ENCODE results near the gene SNRPA1. TPM values are rescaled to one million over a fixed set of nuclear protein-coding genes. Genes with fewer than 3 reads are reported as not detected.

Gene SNRPA1
- total and polyA plus RNA-seq, 2 donors (not counting 1 experiment from before 2014, with no cell fraction given), result 97.7 to 113 TPM

DNA sequence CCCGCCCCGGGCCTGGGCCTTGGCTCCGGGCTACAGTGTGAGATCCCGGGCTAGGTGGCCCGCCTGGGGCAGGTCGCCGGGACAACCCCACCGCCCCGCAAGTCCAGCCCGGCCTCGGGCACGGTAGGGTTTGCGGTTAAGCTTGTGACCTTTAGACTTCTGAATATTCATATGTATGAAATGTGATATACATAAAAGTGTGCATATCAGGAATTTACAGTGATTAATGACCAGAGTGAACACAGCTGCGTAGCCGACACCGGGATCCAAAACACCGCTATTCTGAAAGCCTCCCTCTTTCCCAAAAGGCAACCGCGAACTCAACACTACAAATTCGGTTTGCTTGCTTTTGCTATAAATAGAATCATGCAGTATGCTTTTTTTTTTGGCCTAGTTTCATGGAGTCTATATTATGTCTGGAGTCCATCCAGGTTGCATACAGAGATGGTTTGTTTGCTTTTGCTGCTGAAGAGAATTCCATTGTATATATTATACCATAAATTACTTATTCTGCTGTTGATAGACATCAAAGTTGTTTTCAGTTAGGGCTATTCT is 636 bp upstream of the SNRPA1 start:
- H3K79me2 ChIP-seq (ENCODE audit: control insufficient read depth, insufficient read depth, low read length), result peaks cover 45% of the 10 kb centered on the region
- peak overlapping the region; percentile 70 to 96 (median 93) for H3K4me3 ChIP-seq (ENCODE audit: control extremely low read depth in 1 of 5, extremely low read depth in 1 of 5, insufficient read depth in 1 of 5, low read depth in 2 of 5, low read length in 4 of 5)
- H2AFZ ChIP-seq (ENCODE audit: insufficient read depth, low read depth, low read length, poor library complexity, severe bottlenecking), result peak overlapping the region; percentile 96
- peak overlapping the region; percentile 81 for H3K4me2 ChIP-seq (replicated peaks; ENCODE audit: low read depth, low read length, poor library complexity, severe bottlenecking)
- ATAC-seq (ENCODE audit: low read depth) (no peak), DNase-seq (no peak)
- ChIA-PET CTCF (interaction anchor here (1.0 to 13.9 kb wide), 8 partner anchors 9 to 428 kb away, joined by 3 to 159 read pairs (median 7); partner anchors contain the start of genes TARS3 and TM2D3), POLR2A (interaction anchor here (1.3 to 1.7 kb wide), 3 partner anchors 38 to 356 kb away, joined by 3 to 14 read pairs (median 3); partner anchors contain the start of genes CHSY1 and TM2D3)
- H3K27me3 Mint-ChIP-seq, result no peaks in the 10 kb centered on the region
- H3K9ac ChIP-seq (ENCODE audit: low read length), result peak overlapping the region; percentile 90
- H3K36me3 ChIP-seq (replicated peaks in 1 of 2; ENCODE audit: control extremely low read depth in 1 of 2, control insufficient read depth in 1 of 2, extremely low read depth in 1 of 2, insufficient read depth in 2 of 2, low read length in 1 of 2), result peaks cover 7 to 12% of the 10 kb centered on the region in 2 experiments
- H3K9me3 ChIP-seq (ENCODE audit: control extremely low read depth in 1 of 3, control insufficient read depth in 2 of 3, insufficient read depth in 1 of 3, low read length in 2 of 3), result peaks cover 0 to 4% (median 0%) of the 10 kb centered on the region in 3 donors
- H3K4me1 Mint-ChIP-seq, result peaks cover 39% of the 10 kb centered on the region
- TF ChIP-seq, protein P1, sequence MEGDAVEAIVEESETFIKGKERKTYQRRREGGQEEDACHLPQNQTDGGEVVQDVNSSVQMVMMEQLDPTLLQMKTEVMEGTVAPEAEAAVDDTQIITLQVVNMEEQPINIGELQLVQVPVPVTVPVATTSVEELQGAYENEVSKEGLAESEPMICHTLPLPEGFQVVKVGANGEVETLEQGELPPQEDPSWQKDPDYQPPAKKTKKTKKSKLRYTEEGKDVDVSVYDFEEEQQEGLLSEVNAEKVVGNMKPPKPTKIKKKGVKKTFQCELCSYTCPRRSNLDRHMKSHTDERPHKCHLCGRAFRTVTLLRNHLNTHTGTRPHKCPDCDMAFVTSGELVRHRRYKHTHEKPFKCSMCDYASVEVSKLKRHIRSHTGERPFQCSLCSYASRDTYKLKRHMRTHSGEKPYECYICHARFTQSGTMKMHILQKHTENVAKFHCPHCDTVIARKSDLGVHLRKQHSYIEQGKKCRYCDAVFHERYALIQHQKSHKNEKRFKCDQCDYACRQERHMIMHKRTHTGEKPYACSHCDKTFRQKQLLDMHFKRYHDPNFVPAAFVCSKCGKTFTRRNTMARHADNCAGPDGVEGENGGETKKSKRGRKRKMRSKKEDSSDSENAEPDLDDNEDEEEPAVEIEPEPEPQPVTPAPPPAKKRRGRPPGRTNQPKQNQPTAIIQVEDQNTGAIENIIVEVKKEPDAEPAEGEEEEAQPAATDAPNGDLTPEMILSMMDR (IDR thresholded peaks at IDR 0.05), result no peak
- no peak for TF ChIP-seq EZH2 (IDR thresholded peaks at IDR 0.05; ENCODE audit: borderline replicate concordance, insufficient read depth, low read depth, low read length, poor library complexity, severe bottlenecking)
- peaks cover 29 to 30% of the 10 kb centered on the region in 2 donors for H3K4me1 ChIP-seq (ENCODE audit: control insufficient read depth in 2 of 2, insufficient read depth in 2 of 2, low read length in 2 of 2)
- no peaks in the 10 kb centered on the region for H3K9me3 Mint-ChIP-seq (ENCODE audit: insufficient read depth)
- H3K27ac Mint-ChIP-seq, result peak overlapping the region; percentile 98
- peaks cover 40% of the 10 kb centered on the region for H4K20me1 ChIP-seq (ENCODE audit: control insufficient read depth, insufficient read depth, low read length, poor library complexity, severe bottlenecking)
- intact Hi-C loops (cut with micrococcal nuclease), result loop anchor here (1.0 to 2.0 kb wide), 3 partner anchors 39 to 429 kb away; partner anchors contain the start of genes TARS3 and TM2D3
- H3K4me3 Mint-ChIP-seq, result peak overlapping the region; percentile 96
- peak overlapping the region; percentile 70 to 91 for H3K27ac ChIP-seq (ENCODE audit: low read length in 2 of 2)
- H3K27me3 ChIP-seq (replicated peaks in 1 of 4; ENCODE audit: control extremely low read depth in 1 of 4, control insufficient read depth in 3 of 4, insufficient read depth in 4 of 4, low read length in 3 of 4), result no peaks in the 10 kb centered on the region
- WGBS (ENCODE audit: insufficient coverage), result 0% methylated on average over 9 of the region's 20 CpGs

DNA sequence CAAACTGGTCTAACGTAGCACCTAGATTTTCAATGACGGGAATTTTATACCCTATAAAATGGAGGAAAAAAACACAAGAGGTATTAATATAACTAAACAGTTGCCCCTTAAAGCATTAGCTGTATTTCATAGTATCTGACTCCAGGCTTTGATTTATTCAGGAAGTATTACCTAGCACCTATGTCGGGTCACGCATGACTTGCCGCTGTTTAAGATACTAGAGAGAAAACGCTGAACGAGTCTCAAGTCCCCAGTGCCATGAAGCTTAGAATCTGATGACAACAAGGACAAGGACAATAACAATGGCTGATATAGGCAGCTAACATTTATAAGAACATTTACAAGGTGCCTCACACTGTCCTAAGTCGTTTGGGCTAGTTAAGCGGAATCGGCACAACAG is 1.9 kb downstream of the SNRPA1 start:
- ChIA-PET POLR2A (interaction anchor here (1.3 kb wide), 1 partner anchor 10 kb away, joined by 3 read pairs; no protein-coding TSS in a partner anchor), CTCF (interaction anchor here (0.7 to 13.9 kb wide), 9 partner anchors 8 to 360 kb away, joined by 3 to 159 read pairs (median 4); partner anchors contain the start of gene TM2D3)
- H3K79me2 ChIP-seq (ENCODE audit: control insufficient read depth, insufficient read depth, low read length), result peaks cover 65% of the 10 kb centered on the region
- H3K9ac ChIP-seq (ENCODE audit: low read length), result peak overlapping the region; percentile 90
- H3K9me3 ChIP-seq (ENCODE audit: control extremely low read depth in 1 of 3, control insufficient read depth in 2 of 3, insufficient read depth in 1 of 3, low read length in 2 of 3), result peaks cover 0 to 4% (median 0%) of the 10 kb centered on the region in 3 donors
- peaks cover 29 to 30% of the 10 kb centered on the region in 2 donors for H3K4me1 ChIP-seq (ENCODE audit: control insufficient read depth in 2 of 2, insufficient read depth in 2 of 2, low read length in 2 of 2)
- peak overlapping the region in 4 of 5 experiments; percentile 93 to 96 (median 94) for H3K4me3 ChIP-seq (ENCODE audit: control extremely low read depth in 1 of 5, extremely low read depth in 1 of 5, insufficient read depth in 1 of 5, low read depth in 2 of 5, low read length in 4 of 5)
- H3K27ac Mint-ChIP-seq, result peak overlapping the region; percentile 98
- H3K9me3 Mint-ChIP-seq (ENCODE audit: insufficient read depth), result no peaks in the 10 kb centered on the region
- peaks cover 54% of the 10 kb centered on the region for H3K4me1 Mint-ChIP-seq
- peak overlapping the region in 1 of 2 donors; percentile 91 for H3K27ac ChIP-seq (ENCODE audit: low read length in 2 of 2)
- TF ChIP-seq, protein P1 (IDR thresholded peaks at IDR 0.05), result no peak
- TF ChIP-seq EZH2 (IDR thresholded peaks at IDR 0.05; ENCODE audit: borderline replicate concordance, insufficient read depth, low read depth, low read length, poor library complexity, severe bottlenecking), result no peak
- no peak overlapping the region for H2AFZ ChIP-seq (ENCODE audit: insufficient read depth, low read depth, low read length, poor library complexity, severe bottlenecking)
- H3K4me3 Mint-ChIP-seq, result peak overlapping the region; percentile 96
- DNase-seq (peak; percentile 56), ATAC-seq (ENCODE audit: low read depth) (no peak)
- peak overlapping the region; percentile 81 for H3K4me2 ChIP-seq (replicated peaks; ENCODE audit: low read depth, low read length, poor library complexity, severe bottlenecking)
- H3K27me3 Mint-ChIP-seq, result no peaks in the 10 kb centered on the region
- peaks cover 63% of the 10 kb centered on the region for H4K20me1 ChIP-seq (ENCODE audit: control insufficient read depth, insufficient read depth, low read length, poor library complexity, severe bottlenecking)
- intact Hi-C loops (cut with micrococcal nuclease), result loop anchor here (5.0 kb wide), 1 partner anchor 371 kb away; no protein-coding TSS in a partner anchor
- H3K36me3 ChIP-seq (replicated peaks in 1 of 2; ENCODE audit: control extremely low read depth in 1 of 2, control insufficient read depth in 1 of 2, extremely low read depth in 1 of 2, insufficient read depth in 2 of 2, low read length in 1 of 2), result peaks cover 9 to 30% of the 10 kb centered on the region in 2 experiments
- WGBS (ENCODE audit: insufficient coverage), result 47% methylated on average over 6 of the region's 10 CpGs
- H3K27me3 ChIP-seq (replicated peaks in 1 of 4; ENCODE audit: control extremely low read depth in 1 of 4, control insufficient read depth in 3 of 4, insufficient read depth in 4 of 4, low read length in 3 of 4), result no peaks in the 10 kb centered on the region

Data from B cell (primary cell).